Peyer's patch (tissue), 4 donors: Measurements from ENCODE around the gene RAB3A.

Experiments
- POLR2A ChIP-seq, 2 donors: fragments of 450-650 bp; IDR thresholded peaks; one replicate each; pipeline ENCODE4 v1.5.1; 2017; ENCODE audit warnings: antibody characterized with exemption in 2 of 2, mild to moderate bottlenecking in 2 of 2, moderate library complexity in 2 of 2
- TF ChIP-seq, protein P1 (sequence below), 6 experiments: fragments of 450-650 bp in 4 of 6; fragments of 200-600 bp in 2 of 6; sonication (generic) in 1 of 6; IDR thresholded peaks; one replicate each; pipeline ENCODE4 v1.5.1; 2017 to 2019; ENCODE audit warnings: antibody characterized with exemption in 6 of 6, mild to moderate bottlenecking in 3 of 6, moderate library complexity in 1 of 6

DNA sequence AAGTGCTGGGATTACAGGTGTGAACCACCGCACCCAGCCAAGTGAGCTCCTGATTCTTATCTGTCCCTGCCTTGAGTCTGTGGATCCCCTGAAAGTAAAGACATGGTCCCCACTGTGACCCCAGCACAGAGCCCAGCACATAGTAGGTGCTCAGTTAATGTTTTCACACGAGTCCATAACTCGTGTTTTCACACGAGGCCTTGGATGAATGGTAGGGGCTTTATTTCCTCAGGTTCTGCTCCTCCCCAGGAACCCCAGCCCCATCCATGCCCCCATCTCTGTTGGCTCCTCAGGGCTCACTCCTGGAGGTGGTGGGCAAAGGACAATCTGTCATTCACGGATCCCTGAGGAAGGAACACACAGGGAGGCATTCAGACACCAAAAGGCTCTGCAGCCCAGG lies 46.0 kb upstream of the RAB3A start:
- no peak for TF ChIP-seq POLR2A (IDR thresholded peaks at IDR 0.05)
- TF ChIP-seq, protein P1, sequence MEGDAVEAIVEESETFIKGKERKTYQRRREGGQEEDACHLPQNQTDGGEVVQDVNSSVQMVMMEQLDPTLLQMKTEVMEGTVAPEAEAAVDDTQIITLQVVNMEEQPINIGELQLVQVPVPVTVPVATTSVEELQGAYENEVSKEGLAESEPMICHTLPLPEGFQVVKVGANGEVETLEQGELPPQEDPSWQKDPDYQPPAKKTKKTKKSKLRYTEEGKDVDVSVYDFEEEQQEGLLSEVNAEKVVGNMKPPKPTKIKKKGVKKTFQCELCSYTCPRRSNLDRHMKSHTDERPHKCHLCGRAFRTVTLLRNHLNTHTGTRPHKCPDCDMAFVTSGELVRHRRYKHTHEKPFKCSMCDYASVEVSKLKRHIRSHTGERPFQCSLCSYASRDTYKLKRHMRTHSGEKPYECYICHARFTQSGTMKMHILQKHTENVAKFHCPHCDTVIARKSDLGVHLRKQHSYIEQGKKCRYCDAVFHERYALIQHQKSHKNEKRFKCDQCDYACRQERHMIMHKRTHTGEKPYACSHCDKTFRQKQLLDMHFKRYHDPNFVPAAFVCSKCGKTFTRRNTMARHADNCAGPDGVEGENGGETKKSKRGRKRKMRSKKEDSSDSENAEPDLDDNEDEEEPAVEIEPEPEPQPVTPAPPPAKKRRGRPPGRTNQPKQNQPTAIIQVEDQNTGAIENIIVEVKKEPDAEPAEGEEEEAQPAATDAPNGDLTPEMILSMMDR (IDR thresholded peaks at IDR 0.05), result no peak
